ENCODE data around the gene LIME1. TPM values are rescaled to one million over a fixed set of nuclear protein-coding genes. Genes with fewer than 3 reads are reported as not detected.

Gene LIME1
- total and polyA plus RNA-seq, 5 donors from 2014 or later = 237 to 547 (median 403) TPM

DNA sequence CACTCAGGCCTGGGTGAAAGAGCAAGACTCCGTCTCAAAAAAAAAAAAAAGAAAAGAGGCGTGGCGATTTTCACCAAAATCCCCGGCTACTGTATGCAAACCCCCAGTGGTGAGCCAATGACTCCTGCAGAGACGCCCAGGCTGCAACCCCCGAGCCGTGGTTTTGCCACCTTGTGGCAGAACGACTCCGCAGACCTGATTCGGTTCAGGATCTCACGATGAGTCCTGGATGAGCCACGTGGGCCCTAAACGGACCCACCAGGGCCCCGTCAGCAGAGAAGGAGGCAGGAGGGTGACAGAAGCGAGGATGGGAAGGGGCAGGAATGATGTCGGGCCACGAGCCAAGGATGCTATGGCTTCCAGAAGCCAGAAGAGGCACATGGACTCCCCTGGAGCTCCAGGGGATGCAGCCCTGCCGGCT lies 45.6 kb downstream of the LIME1 start:
- H3K4me3 Mint-ChIP-seq = no peak overlapping the region
- H3K4me3 ChIP-seq (ENCODE audit: low read depth, low read length) = no peak overlapping the region
- no peaks in the 10 kb centered on the region for H3K36me3 ChIP-seq (ENCODE audit: control insufficient read depth, insufficient read depth, low read length)
- H3K27me3 ChIP-seq (ENCODE audit: control insufficient read depth, insufficient read depth, low read length) = no peaks in the 10 kb centered on the region
- peaks cover 0 to 15% (median 6%) of the 10 kb centered on the region in 4 donors for H3K4me1 Mint-ChIP-seq
- peak overlapping the region; percentile 43 to 75 (median 64) for H3K27ac Mint-ChIP-seq
- peak; percentile 34 to 58 for ATAC-seq (ENCODE audit: low read depth in 2 of 2)
- no peaks in the 10 kb centered on the region for H3K36me3 Mint-ChIP-seq
- peaks cover 5% of the 10 kb centered on the region for H3K27me3 Mint-ChIP-seq
- no peak overlapping the region for H3K27ac ChIP-seq (ENCODE audit: insufficient read depth, low read length, poor library complexity, severe bottlenecking)
- no peaks in the 10 kb centered on the region for H3K9me3 ChIP-seq (ENCODE audit: control insufficient read depth in 2 of 2, low read length in 2 of 2)
- DNase-seq = peak; percentile 35 to 76 (median 62)
- H3K4me1 ChIP-seq (ENCODE audit: control insufficient read depth, insufficient read depth, low read length, poor library complexity, severe bottlenecking) = peaks cover 5% of the 10 kb centered on the region
- H3K9me3 Mint-ChIP-seq = peaks cover 0 to 2% (median 0%) of the 10 kb centered on the region in 7 donors

DNA sequence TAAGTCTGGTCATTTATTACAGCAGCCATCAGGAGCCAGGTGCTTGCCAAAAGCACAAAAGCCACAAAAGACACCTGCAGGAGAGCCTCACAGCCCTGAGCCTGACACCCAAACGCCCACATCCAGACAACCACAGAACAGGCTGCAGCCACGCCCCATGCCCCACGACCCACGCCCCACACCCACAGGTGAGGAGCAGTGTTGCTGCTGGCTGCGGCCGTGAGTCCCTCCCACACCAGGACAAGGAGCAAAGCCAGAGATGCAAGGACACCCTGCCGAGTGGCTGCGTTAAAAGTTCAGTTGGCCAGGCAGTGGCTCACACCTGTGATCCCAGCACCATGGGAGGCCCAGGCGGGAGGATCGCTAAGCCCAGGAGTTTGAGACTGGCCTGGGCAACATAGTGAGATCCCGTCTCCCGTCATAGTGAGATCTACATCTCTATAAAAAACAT lies 46.1 kb downstream of the LIME1 start:
- H3K27me3 Mint-ChIP-seq = peaks cover 7% of the 10 kb centered on the region
- peak overlapping the region in 2 of 3 donors; percentile 43 to 75 for H3K27ac Mint-ChIP-seq
- H3K36me3 ChIP-seq (ENCODE audit: control insufficient read depth, insufficient read depth, low read length) = no peaks in the 10 kb centered on the region
- no peak for ATAC-seq (ENCODE audit: low read depth in 2 of 2)
- no peaks in the 10 kb centered on the region for H3K9me3 ChIP-seq (ENCODE audit: control insufficient read depth in 2 of 2, low read length in 2 of 2)
- peaks cover 5% of the 10 kb centered on the region for H3K4me1 ChIP-seq (ENCODE audit: control insufficient read depth, insufficient read depth, low read length, poor library complexity, severe bottlenecking)
- peaks cover 0 to 15% (median 6%) of the 10 kb centered on the region in 4 donors for H3K4me1 Mint-ChIP-seq
- DNase-seq = peak in 1 of 3 donors; percentile 11
- no peak overlapping the region for H3K4me3 ChIP-seq (ENCODE audit: low read depth, low read length)
- no peak overlapping the region for H3K27ac ChIP-seq (ENCODE audit: insufficient read depth, low read length, poor library complexity, severe bottlenecking)
- H3K4me3 Mint-ChIP-seq = no peak overlapping the region
- no peaks in the 10 kb centered on the region for H3K27me3 ChIP-seq (ENCODE audit: control insufficient read depth, insufficient read depth, low read length)
- peaks cover 0 to 1% (median 0%) of the 10 kb centered on the region in 7 donors for H3K9me3 Mint-ChIP-seq
- no peaks in the 10 kb centered on the region for H3K36me3 Mint-ChIP-seq

DNA sequence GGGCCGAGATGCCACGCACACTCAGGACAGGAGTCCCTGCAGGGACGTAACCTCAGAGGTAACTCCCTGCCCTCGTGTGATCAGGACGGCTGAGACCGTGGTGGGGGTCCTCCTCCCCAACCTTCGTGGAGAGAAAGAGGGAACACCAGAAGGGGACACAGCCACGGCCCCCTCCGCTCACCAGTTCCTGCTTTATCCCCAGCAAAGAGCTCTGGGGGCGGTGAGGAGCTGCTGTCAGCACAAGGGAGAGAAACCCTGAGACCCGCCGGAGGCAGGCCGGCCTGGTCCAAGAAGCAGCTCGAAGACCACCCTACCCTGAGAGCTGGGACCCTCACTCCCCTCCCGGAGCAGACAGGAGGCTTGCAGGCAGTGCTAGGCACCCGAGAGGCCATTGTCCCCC lies 47.5 kb downstream of the LIME1 start:
- Histone ChIP-seq H3K36me3 (ENCODE audit: control insufficient read depth, insufficient read depth, low read length) (no peaks in the 10 kb centered on the region), H3K4me3 (ENCODE audit: low read depth, low read length) (no peak overlapping the region), H3K27me3 (ENCODE audit: control insufficient read depth, insufficient read depth, low read length) (no peaks in the 10 kb centered on the region), H3K9me3 (ENCODE audit: control insufficient read depth in 2 of 2, low read length in 2 of 2) (no peaks in the 10 kb centered on the region), H3K27ac (ENCODE audit: insufficient read depth, low read length, poor library complexity, severe bottlenecking) (no peak overlapping the region), H3K4me1 (ENCODE audit: control insufficient read depth, insufficient read depth, low read length, poor library complexity, severe bottlenecking) (peaks cover 5% of the 10 kb centered on the region)
- peaks cover 12% of the 10 kb centered on the region for H3K27me3 Mint-ChIP-seq
- no peak for ATAC-seq (ENCODE audit: low read depth in 2 of 2)
- peaks cover 0 to 15% (median 6%) of the 10 kb centered on the region in 4 donors for H3K4me1 Mint-ChIP-seq
- DNase-seq = no peak
- H3K9me3 Mint-ChIP-seq = peaks cover 0 to 1% (median 0%) of the 10 kb centered on the region in 7 donors
- H3K36me3 Mint-ChIP-seq = no peaks in the 10 kb centered on the region
- no peak overlapping the region for H3K27ac Mint-ChIP-seq
- H3K4me3 Mint-ChIP-seq = no peak overlapping the region

- H3K4me1 ChIP-seq (ENCODE audit: control insufficient read depth, insufficient read depth, low read length, poor library complexity, severe bottlenecking) = peaks cover 5% of the 10 kb centered on the region
- no peak overlapping the region for H3K27ac Mint-ChIP-seq
- DNase-seq (no peak), ATAC-seq (ENCODE audit: low read depth in 2 of 2) (no peak)
- peaks cover 0 to 15% (median 6%) of the 10 kb centered on the region in 4 donors for H3K4me1 Mint-ChIP-seq
- H3K36me3 Mint-ChIP-seq = no peaks in the 10 kb centered on the region
- H3K27ac ChIP-seq (ENCODE audit: insufficient read depth, low read length, poor library complexity, severe bottlenecking) = no peak overlapping the region
- no peak overlapping the region for H3K4me3 Mint-ChIP-seq
- H3K9me3 Mint-ChIP-seq = peaks cover 0 to 1% (median 0%) of the 10 kb centered on the region in 7 donors
- no peaks in the 10 kb centered on the region for H3K27me3 ChIP-seq (ENCODE audit: control insufficient read depth, insufficient read depth, low read length)
- peaks cover 12% of the 10 kb centered on the region for H3K27me3 Mint-ChIP-seq
- H3K4me3 ChIP-seq (ENCODE audit: low read depth, low read length) = no peak overlapping the region
- no peaks in the 10 kb centered on the region for H3K9me3 ChIP-seq (ENCODE audit: control insufficient read depth in 2 of 2, low read length in 2 of 2)
- no peaks in the 10 kb centered on the region for H3K36me3 ChIP-seq (ENCODE audit: control insufficient read depth, insufficient read depth, low read length)
Observed at GRCh38 chr20:63785691-63786131, 49.2 kb downstream of the LIME1 start.

DNA sequence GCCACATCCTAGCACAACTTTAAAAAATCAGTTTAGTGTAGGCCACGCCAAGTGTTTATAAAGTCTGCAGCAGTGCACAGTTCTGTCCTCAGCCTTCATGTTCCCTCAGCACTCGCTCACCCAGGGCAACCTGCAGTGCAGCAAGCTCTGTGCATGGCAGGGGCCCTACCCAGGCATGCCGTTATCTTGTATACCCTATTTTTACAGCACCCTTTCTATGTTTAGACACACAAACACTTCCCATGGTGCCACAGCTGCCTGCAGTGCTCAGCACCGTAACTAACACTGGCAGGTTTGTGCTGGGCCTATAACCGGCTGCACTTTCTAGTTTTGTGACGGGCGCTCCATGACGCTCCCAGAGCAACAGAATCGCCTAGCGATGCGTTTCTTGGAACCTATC lies 50.8 kb downstream of the LIME1 start:
- Mint-ChIP-seq H3K27me3 (peaks cover 19% of the 10 kb centered on the region), H3K9me3 (peaks cover 0 to 1% (median 0%) of the 10 kb centered on the region in 7 donors), H3K36me3 (no peaks in the 10 kb centered on the region), H3K4me3 (no peak overlapping the region), H3K27ac (no peak overlapping the region), H3K4me1 (peaks cover 0 to 5% (median 1%) of the 10 kb centered on the region in 4 donors)
- no peak for DNase-seq
- H3K9me3 ChIP-seq (ENCODE audit: control insufficient read depth in 2 of 2, low read length in 2 of 2) = no peaks in the 10 kb centered on the region
- ATAC-seq (ENCODE audit: low read depth in 2 of 2) = no peak
- no peak overlapping the region for H3K27ac ChIP-seq (ENCODE audit: insufficient read depth, low read length, poor library complexity, severe bottlenecking)
- H3K4me3 ChIP-seq (ENCODE audit: low read depth, low read length) = no peak overlapping the region
- no peaks in the 10 kb centered on the region for H3K36me3 ChIP-seq (ENCODE audit: control insufficient read depth, insufficient read depth, low read length)
- no peaks in the 10 kb centered on the region for H3K27me3 ChIP-seq (ENCODE audit: control insufficient read depth, insufficient read depth, low read length)
- peaks cover 5% of the 10 kb centered on the region for H3K4me1 ChIP-seq (ENCODE audit: control insufficient read depth, insufficient read depth, low read length, poor library complexity, severe bottlenecking)

GRCh38 chr20:63787749-63788148 lies 51.3 kb downstream of the LIME1 start:
- no peak overlapping the region for H3K4me3 ChIP-seq (ENCODE audit: low read depth, low read length)
- Mint-ChIP-seq H3K36me3 (no peaks in the 10 kb centered on the region), H3K27ac (no peak overlapping the region), H3K4me1 (peaks cover 0 to 5% (median under 1%) of the 10 kb centered on the region in 4 donors), H3K27me3 (peaks cover 19% of the 10 kb centered on the region), H3K9me3 (peaks cover 0 to 1% (median 0%) of the 10 kb centered on the region in 7 donors), H3K4me3 (no peak overlapping the region)
- no peak overlapping the region for H3K27ac ChIP-seq (ENCODE audit: insufficient read depth, low read length, poor library complexity, severe bottlenecking)
- peaks cover 5% of the 10 kb centered on the region for H3K4me1 ChIP-seq (ENCODE audit: control insufficient read depth, insufficient read depth, low read length, poor library complexity, severe bottlenecking)
- DNase-seq (no peak), ATAC-seq (ENCODE audit: low read depth in 2 of 2) (no peak)
- H3K9me3 ChIP-seq (ENCODE audit: control insufficient read depth in 2 of 2, low read length in 2 of 2) = no peaks in the 10 kb centered on the region
- H3K36me3 ChIP-seq (ENCODE audit: control insufficient read depth, insufficient read depth, low read length) = no peaks in the 10 kb centered on the region
- H3K27me3 ChIP-seq (ENCODE audit: control insufficient read depth, insufficient read depth, low read length) = no peaks in the 10 kb centered on the region

Other genes starting within 250 kb of the LIME1 start
- 2.1 TPM for gene EEF1A2, start 237.6 kb upstream of the LIME1 start, total RNA-seq
- under 1 TPM in 3 of 4 donors, not detected in 1; 0.10 to 0.56 (median 0.11) TPM for gene EEF1A2, start 237.6 kb upstream of the LIME1 start, polyA plus RNA-seq
- gene PPDPF, start 215.9 kb upstream of the LIME1 start, total RNA-seq = 155 TPM
- 100 to 1,000 TPM in 1 of 4 donors, 10 to 100 TPM in 3; 75.8 to 110 (median 85.2) TPM for gene PPDPF, start 215.9 kb upstream of the LIME1 start, polyA plus RNA-seq
- gene PTK6, start 199.3 kb upstream of the LIME1 start, total RNA-seq = 0.20 TPM
- gene PTK6, start 199.3 kb upstream of the LIME1 start, polyA plus RNA-seq = under 1 TPM in 3 of 4 donors, not detected in 1; 0.15 to 0.21 (median 0.19) TPM
- gene SRMS, start 188.9 kb upstream of the LIME1 start, total RNA-seq = not detected
- gene SRMS, start 188.9 kb upstream of the LIME1 start, polyA plus RNA-seq = not detected
- gene FNDC11, start 182.5 kb upstream of the LIME1 start, total RNA-seq = 1.5 TPM
- gene FNDC11, start 182.5 kb upstream of the LIME1 start, polyA plus RNA-seq = under 1 TPM; 0.07 to 0.94 (median 0.18) TPM
- gene HELZ2, start 162.4 kb upstream of the LIME1 start, total RNA-seq = 124 TPM
- 1 to 10 TPM; 5.8 to 8.9 (median 7.1) TPM for gene HELZ2, start 162.4 kb upstream of the LIME1 start, polyA plus RNA-seq
- gene GMEB2, start 109.6 kb upstream of the LIME1 start, total RNA-seq = 21.9 TPM
- gene GMEB2, start 109.6 kb upstream of the LIME1 start, polyA plus RNA-seq = 10 to 100 TPM in 2 of 4 donors, 1 to 10 TPM in 2; 8.3 to 10.5 (median 9.4) TPM
- 64.6 TPM for gene STMN3, start 83.2 kb upstream of the LIME1 start, total RNA-seq
- gene STMN3, start 83.2 kb upstream of the LIME1 start, polyA plus RNA-seq = 10 to 100 TPM; 11.7 to 13.5 (median 12.5) TPM
- 38.3 TPM for gene RTEL1, start 78.4 kb upstream of the LIME1 start, total RNA-seq
- 1 to 10 TPM; 1.8 to 3.7 (median 2.7) TPM for gene RTEL1, start 78.4 kb upstream of the LIME1 start, polyA plus RNA-seq
- gene TNFRSF6B, start 40.0 kb upstream of the LIME1 start, total RNA-seq = not detected
- gene TNFRSF6B, start 40.0 kb upstream of the LIME1 start, polyA plus RNA-seq = not detected
- gene ARFRP1, start 28.7 kb upstream of the LIME1 start, total RNA-seq = 51.6 TPM
- 10 to 100 TPM; 56.6 to 65.7 (median 63.1) TPM for gene ARFRP1, start 28.7 kb upstream of the LIME1 start, polyA plus RNA-seq
- 51.5 TPM for gene ZGPAT, start 28.6 kb upstream of the LIME1 start, total RNA-seq
- gene ZGPAT, start 28.6 kb upstream of the LIME1 start, polyA plus RNA-seq = 10 to 100 TPM; 34.0 to 43.2 (median 40.3) TPM
- 110 TPM for gene SLC2A4RG, start 3.1 kb downstream of the LIME1 start, total RNA-seq
- 1 to 10 TPM; 2.9 to 7.7 (median 4.5) TPM for gene SLC2A4RG, start 3.1 kb downstream of the LIME1 start, polyA plus RNA-seq
- gene ZBTB46, start 94.6 kb downstream of the LIME1 start, total RNA-seq = 0.49 TPM
- gene ZBTB46, start 94.6 kb downstream of the LIME1 start, polyA plus RNA-seq = under 1 TPM in 2 of 4 donors, not detected in 2; 0.03 to 0.09 TPM
- gene ABHD16B, start 124.8 kb downstream of the LIME1 start, total RNA-seq = not detected
- gene ABHD16B, start 124.8 kb downstream of the LIME1 start, polyA plus RNA-seq = under 1 TPM in 1 of 4 donors, not detected in 3; 0.21 TPM
- gene TPD52L2, start 128.6 kb downstream of the LIME1 start, total RNA-seq = 33.7 TPM
- gene TPD52L2, start 128.6 kb downstream of the LIME1 start, polyA plus RNA-seq = 10 to 100 TPM; 69.0 to 72.1 (median 69.9) TPM
- gene DNAJC5, start 158.5 kb downstream of the LIME1 start, total RNA-seq = 34.9 TPM
- 1 to 10 TPM; 5.0 to 7.0 (median 5.8) TPM for gene DNAJC5, start 158.5 kb downstream of the LIME1 start, polyA plus RNA-seq
- 43.0 TPM for gene UCKL1, start 219.8 kb downstream of the LIME1 start, total RNA-seq
- 10 to 100 TPM; 25.1 to 35.7 (median 31.6) TPM for gene UCKL1, start 219.8 kb downstream of the LIME1 start, polyA plus RNA-seq
- 21.2 TPM for gene ZNF512B, start 233.3 kb downstream of the LIME1 start, total RNA-seq
- under 1 TPM; 0.41 to 0.47 (median 0.45) TPM for gene ZNF512B, start 233.3 kb downstream of the LIME1 start, polyA plus RNA-seq
- gene SAMD10, start 243.0 kb downstream of the LIME1 start, total RNA-seq = 14.3 TPM
- gene SAMD10, start 243.0 kb downstream of the LIME1 start, polyA plus RNA-seq = 1 to 10 TPM; 5.9 to 8.3 (median 7.2) TPM
- gene PRPF6, start 244.5 kb downstream of the LIME1 start, total RNA-seq = 61.8 TPM
- 10 to 100 TPM; 76.8 to 85.3 (median 80.1) TPM for gene PRPF6, start 244.5 kb downstream of the LIME1 start, polyA plus RNA-seq